ENCODE results near the gene PRSS48. TPM values are rescaled to one million over a fixed set of nuclear protein-coding genes. Genes with fewer than 3 reads are reported as not detected.
"Not testable (repeated sequence)": the region's sequence is repeated elsewhere in the genome, so short reads cannot be mapped to it uniquely, and the experiment has no call there.

PRSS48 gene
- total RNA-seq, 1 donor from 2014 or later, result not detected

- H3K4me3 Mint-ChIP-seq (ENCODE audit: unreplicated experiment), result no peak overlapping the region
- no peak overlapping the region for H3K27ac Mint-ChIP-seq (ENCODE audit: unreplicated experiment)
- H3K9me3 Mint-ChIP-seq (ENCODE audit: low read depth), result no peaks in the 10 kb centered on the region
- peaks cover 65% of the 10 kb centered on the region for H3K4me1 Mint-ChIP-seq (ENCODE audit: low read depth)
- TF ChIP-seq CTCF (IDR thresholded peaks at IDR 0.05), result no peak
- H3K36me3 Mint-ChIP-seq (ENCODE audit: low read depth), result peaks cover 1% of the 10 kb centered on the region
- no peaks in the 10 kb centered on the region for H3K27me3 Mint-ChIP-seq (ENCODE audit: low read depth)
- DNase-seq (ENCODE audit: low spot score), result no peak
Measured at GRCh38 chr4:151318307-151319006, 41.5 kb downstream of the PRSS48 start.

GRCh38 chr4:151319490-151319889 is 42.5 kb downstream of the PRSS48 start:
- Mint-ChIP-seq H3K36me3 (ENCODE audit: low read depth) (peaks cover 1% of the 10 kb centered on the region), H3K27ac (ENCODE audit: unreplicated experiment) (no peak overlapping the region), H3K4me3 (ENCODE audit: unreplicated experiment) (no peak overlapping the region), H3K27me3 (ENCODE audit: low read depth) (no peaks in the 10 kb centered on the region), H3K4me1 (ENCODE audit: low read depth) (peaks cover 65% of the 10 kb centered on the region), H3K9me3 (ENCODE audit: low read depth) (no peaks in the 10 kb centered on the region)
- TF ChIP-seq CTCF (IDR thresholded peaks at IDR 0.05), result no peak
- no peak for DNase-seq (ENCODE audit: low spot score)

- H3K36me3 Mint-ChIP-seq (ENCODE audit: low read depth), result peaks cover 1% of the 10 kb centered on the region
- no peak overlapping the region for H3K4me3 Mint-ChIP-seq (ENCODE audit: unreplicated experiment)
- peaks cover 57% of the 10 kb centered on the region for H3K4me1 Mint-ChIP-seq (ENCODE audit: low read depth)
- DNase-seq (ENCODE audit: low spot score), result no peak
- H3K9me3 Mint-ChIP-seq (ENCODE audit: low read depth), result no peaks in the 10 kb centered on the region
- H3K27ac Mint-ChIP-seq (ENCODE audit: unreplicated experiment), result peak overlapping the region; percentile 81
- no peak for TF ChIP-seq CTCF (IDR thresholded peaks at IDR 0.05)
- no peaks in the 10 kb centered on the region for H3K27me3 Mint-ChIP-seq (ENCODE audit: low read depth)
Measured at GRCh38 chr4:151321586-151321985, 44.6 kb downstream of the PRSS48 start.

GRCh38 chr4:151322161-151322560 is 45.2 kb downstream of the PRSS48 start:
- not testable (repeated sequence) for H3K4me3 Mint-ChIP-seq (ENCODE audit: unreplicated experiment); DNase-seq (ENCODE audit: low spot score); H3K9me3 Mint-ChIP-seq (ENCODE audit: low read depth); H3K27me3 Mint-ChIP-seq (ENCODE audit: low read depth); H3K36me3 Mint-ChIP-seq (ENCODE audit: low read depth)
- H3K27ac Mint-ChIP-seq (ENCODE audit: unreplicated experiment), result peak overlapping the region; percentile 81
- H3K4me1 Mint-ChIP-seq (ENCODE audit: low read depth), result peaks cover 52% of the 10 kb centered on the region

- DNase-seq (ENCODE audit: low spot score), result no peak
- peaks cover 49% of the 10 kb centered on the region for H3K4me1 Mint-ChIP-seq (ENCODE audit: low read depth)
- no peak for TF ChIP-seq CTCF (IDR thresholded peaks at IDR 0.05)
- no peaks in the 10 kb centered on the region for H3K27me3 Mint-ChIP-seq (ENCODE audit: low read depth)
- no peaks in the 10 kb centered on the region for H3K36me3 Mint-ChIP-seq (ENCODE audit: low read depth)
- peak overlapping the region; percentile 81 for H3K27ac Mint-ChIP-seq (ENCODE audit: unreplicated experiment)
- H3K9me3 Mint-ChIP-seq (ENCODE audit: low read depth), result no peaks in the 10 kb centered on the region
- no peak overlapping the region for H3K4me3 Mint-ChIP-seq (ENCODE audit: unreplicated experiment)
Measured at GRCh38 chr4:151322570-151322969, 45.6 kb downstream of the PRSS48 start.

GRCh38 chr4:151323667-151324066 is 46.7 kb downstream of the PRSS48 start:
- H3K9me3 Mint-ChIP-seq (ENCODE audit: low read depth), result no peaks in the 10 kb centered on the region
- TF ChIP-seq CTCF (IDR thresholded peaks at IDR 0.05), result no peak
- no peaks in the 10 kb centered on the region for H3K36me3 Mint-ChIP-seq (ENCODE audit: low read depth)
- peak overlapping the region; percentile 71 for H3K4me3 Mint-ChIP-seq (ENCODE audit: unreplicated experiment)
- DNase-seq (ENCODE audit: low spot score), result no peak
- H3K4me1 Mint-ChIP-seq (ENCODE audit: low read depth), result peaks cover 49% of the 10 kb centered on the region
- H3K27ac Mint-ChIP-seq (ENCODE audit: unreplicated experiment), result peak overlapping the region; percentile 57
- H3K27me3 Mint-ChIP-seq (ENCODE audit: low read depth), result no peaks in the 10 kb centered on the region
